ENCODE measurements around the gene SLC2A1. TPM values are rescaled to one million over a fixed set of nuclear protein-coding genes. Genes with fewer than 3 reads are reported as not detected.

Gene SLC2A1
- total RNA-seq, 1 donor from 2014 or later, result 38.5 TPM

- intact Hi-C loops (cut with micrococcal nuclease), result no loop called here
- ATAC-seq (no peak), DNase-seq (no peak)
Measured at GRCh38 chr1:42947117-42947516, 11.6 kb downstream of the SLC2A1 start.

GRCh38 chr1:42946120-42946898, 12.4 kb downstream of the SLC2A1 start:
- no peak for DNase-seq
- intact Hi-C loops (cut with micrococcal nuclease), result no loop called here
- ATAC-seq, result peak; percentile 65

GRCh38 chr1:42945164-42945563, 13.5 kb downstream of the SLC2A1 start:
- DNase-seq (no peak), ATAC-seq (no peak)
- intact Hi-C loops (cut with micrococcal nuclease), result no loop called here

DNA sequence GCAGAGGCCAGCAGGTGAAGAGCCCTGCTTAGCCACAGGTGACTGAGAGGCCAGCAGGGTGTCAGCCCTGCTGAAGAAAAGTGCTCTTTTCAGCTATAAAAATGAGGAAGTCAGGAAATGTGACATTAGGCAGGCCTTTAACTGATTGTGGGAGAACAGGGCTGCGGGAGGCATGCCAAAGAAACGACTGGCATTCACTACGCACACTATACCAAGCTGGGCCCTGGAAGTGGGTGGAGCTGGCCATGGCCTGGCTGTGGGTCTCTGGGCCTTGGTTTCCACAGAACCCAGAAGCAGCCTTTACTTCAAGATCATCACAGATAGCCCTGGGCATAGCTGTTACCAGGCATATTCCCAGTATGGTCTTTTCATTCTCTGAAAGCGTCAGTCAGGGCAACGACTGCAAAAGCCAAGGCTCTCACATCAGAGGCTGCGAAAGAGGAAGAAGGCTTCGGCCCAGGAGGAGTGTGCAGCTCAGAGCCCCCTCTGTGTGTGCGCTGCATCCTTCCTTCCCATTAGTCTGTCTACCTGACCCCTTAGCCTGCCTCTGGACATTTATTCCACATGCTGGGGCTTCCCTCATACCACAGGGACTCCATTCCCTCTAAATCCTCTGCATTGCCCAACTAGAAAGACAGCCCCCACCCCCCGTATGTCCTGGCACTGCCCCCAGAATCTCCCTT, 14.3 kb downstream of the SLC2A1 start:
- DNase-seq, result peak; percentile 86
- intact Hi-C loops (cut with micrococcal nuclease), result no loop called here
- peak; percentile 53 for ATAC-seq

- no peak for DNase-seq
- intact Hi-C loops (cut with micrococcal nuclease), result no loop called here
- ATAC-seq, result no peak
Measured at GRCh38 chr1:42943728-42944127, 14.9 kb downstream of the SLC2A1 start.

GRCh38 chr1:42943166-42943565, 15.5 kb downstream of the SLC2A1 start:
- DNase-seq (peak; percentile 74), ATAC-seq (peak; percentile 74)
- intact Hi-C loops (cut with micrococcal nuclease), result no loop called here

DNA sequence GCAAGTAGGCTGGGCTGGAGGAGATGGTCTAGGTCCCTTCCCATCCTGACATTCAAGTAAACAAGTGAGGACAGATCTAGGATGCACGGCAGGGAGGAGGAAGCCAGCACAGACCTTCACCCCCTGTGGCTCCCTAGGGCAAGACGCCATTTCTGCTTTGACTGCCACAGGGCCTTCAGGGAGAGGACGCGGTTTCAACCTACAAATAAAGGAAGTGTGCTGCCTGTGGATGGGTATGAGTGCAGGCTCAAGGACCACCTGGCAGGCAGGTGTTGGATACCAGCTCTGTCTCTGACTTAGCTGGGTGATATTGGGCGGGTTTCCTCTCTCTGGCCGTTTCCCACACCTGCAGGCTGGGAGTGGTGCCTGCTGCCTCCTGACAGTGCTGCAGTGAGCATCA, 16.2 kb downstream of the SLC2A1 start:
- DNase-seq, result no peak
- no peak for ATAC-seq
- intact Hi-C loops (cut with micrococcal nuclease), result no loop called here

DNA sequence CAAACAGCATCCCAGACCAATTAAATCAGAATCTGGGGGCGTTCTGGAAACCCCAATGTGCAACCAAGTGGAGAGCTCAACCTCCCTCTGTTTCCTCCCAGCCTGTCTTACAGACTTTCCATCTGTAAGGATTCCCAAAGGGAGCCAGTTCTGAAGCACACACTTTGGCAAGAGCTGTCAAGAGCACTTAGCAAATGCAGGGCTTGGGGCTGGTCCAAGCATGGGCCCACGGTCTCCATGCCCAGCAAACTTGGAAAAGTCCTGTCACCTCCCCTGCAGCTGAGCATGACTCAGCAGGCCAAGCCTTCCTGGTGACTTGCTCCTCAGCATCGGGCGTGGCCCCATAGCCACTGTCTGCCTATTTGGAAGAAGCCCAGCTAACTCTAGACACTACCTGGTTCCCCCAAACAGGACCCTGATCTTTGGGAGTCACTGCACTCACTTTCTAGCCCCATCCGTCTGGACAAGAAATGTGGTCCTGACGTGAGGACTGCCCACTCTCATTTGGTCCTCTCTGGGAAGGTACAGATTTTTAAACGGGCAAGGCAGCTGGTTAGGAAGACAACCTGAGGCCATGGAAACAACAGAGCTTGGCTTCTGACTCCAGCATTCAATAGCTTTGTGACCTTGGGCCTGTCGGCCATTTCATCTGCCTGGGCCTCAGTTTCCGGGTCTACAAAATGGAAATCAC, 16.9 kb downstream of the SLC2A1 start:
- ATAC-seq, result peak; percentile 71
- peak; percentile 87 for DNase-seq
- intact Hi-C loops (cut with micrococcal nuclease), result no loop called here

- ATAC-seq, result no peak
- no peak for DNase-seq
- intact Hi-C loops (cut with micrococcal nuclease), result no loop called here
Measured at GRCh38 chr1:42940851-42941639, 17.6 kb downstream of the SLC2A1 start.

- intact Hi-C loops (cut with micrococcal nuclease), result no loop called here
Measured at GRCh38 chr1:42938645-42939615, 19.7 kb downstream of the SLC2A1 start.

DNA sequence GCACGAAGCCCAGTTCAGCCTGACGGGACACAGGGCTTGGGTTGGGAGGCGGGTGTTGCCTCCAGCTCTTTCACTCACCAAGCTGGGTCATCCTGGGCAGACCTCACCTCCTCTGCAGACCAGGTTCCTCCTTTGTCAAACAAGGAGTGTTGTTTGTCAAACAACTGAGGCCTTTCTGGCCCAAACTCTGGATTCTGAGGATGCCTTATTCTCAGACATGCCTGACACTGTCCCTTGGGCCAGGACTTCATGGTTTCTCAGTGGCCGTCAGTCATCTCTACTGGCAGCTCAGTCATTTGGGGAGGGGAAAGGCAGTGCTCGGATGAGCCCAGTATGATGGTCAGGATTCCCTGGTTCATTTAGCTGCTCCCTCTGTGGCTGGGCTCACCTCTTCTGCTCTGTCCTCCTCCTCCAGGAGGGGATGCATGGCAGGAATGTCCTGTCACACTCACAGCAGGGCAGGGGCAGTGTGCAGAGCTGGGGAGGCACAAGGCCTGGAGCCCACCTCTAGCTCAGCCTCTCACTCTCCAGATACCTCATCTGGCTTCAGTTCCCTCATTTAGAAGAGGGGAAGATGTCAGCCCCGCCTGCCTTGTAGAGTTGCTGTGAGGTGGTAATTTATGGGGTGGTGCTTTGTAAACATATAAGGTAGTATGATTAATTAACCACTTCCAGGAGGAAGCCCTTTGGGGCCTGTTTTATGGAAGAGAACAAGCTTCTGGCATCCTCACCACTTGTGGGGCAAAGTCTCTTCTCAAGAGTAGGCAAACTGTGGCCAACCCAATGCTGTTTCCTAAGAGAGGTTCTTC, 20.6 kb downstream of the SLC2A1 start:
- ATAC-seq, result no peak
- DNase-seq, result no peak
- intact Hi-C loops (cut with micrococcal nuclease), result no loop called here

More at GRCh38 chr1:42938645-42939615, 19.7 kb downstream of the SLC2A1 start:
- DNase-seq (peak; percentile 24), ATAC-seq (no peak)

GRCh38 chr1:42937141-42937696, 21.4 kb downstream of the SLC2A1 start:
- no peak for DNase-seq
- intact Hi-C loops (cut with micrococcal nuclease), result no loop called here

DNA sequence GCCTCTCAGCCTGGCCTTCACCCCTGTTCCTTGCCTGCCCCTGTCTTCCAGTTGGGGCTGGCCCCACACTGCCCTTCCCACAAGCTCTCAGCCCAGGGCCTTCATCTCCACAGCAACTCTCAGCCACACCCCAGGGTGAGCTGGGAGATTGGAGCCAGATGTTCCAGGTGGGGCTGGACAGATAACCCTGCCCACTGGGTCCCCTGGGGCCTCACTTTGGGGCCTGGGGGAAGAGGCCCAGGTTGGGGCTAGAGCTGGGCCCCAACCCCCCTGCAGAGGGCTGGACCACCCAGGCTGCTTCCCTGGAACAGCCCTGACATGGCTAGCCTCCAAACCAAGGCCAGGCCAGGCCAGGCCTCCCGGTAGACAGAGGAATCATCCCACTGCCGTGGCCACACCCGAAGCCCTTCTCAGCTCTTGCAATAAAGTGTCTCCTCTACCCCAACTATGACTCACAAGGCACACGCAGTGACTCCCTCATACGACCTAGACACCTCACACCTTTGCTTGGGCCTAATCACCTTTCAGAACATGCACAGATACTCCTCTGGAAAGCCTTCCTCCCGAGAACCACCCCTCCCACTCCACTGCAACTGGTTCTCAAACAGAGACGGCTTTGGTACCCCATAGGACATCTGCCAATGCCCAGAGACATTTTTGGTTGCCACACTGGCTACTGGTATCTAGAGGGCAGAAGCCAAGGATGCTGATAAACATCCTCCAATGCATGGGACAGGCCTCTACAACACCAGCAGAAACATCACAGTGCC, 22.2 kb downstream of the SLC2A1 start:
- no peak for DNase-seq
- intact Hi-C loops (cut with micrococcal nuclease), result no loop called here

More at GRCh38 chr1:42937141-42937696, 21.4 kb downstream of the SLC2A1 start:
- ATAC-seq, result no peak

DNA sequence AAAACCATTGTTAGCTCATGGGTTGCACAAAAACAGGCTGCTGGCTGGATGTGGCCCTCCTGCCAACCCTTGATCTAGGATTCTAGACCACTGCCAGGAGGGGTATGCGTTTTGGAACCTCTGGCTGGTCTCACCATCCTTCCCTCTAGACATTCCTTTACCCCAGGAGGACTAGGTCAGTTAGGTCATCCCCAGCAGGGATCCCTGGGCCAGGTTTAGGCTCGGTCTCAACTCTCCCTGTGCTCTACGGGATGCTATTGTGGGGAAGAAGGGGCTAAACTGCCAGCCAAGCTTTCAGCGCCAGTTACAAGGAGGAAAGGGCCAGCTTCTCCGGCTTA, 22.7 kb downstream of the SLC2A1 start:
- intact Hi-C loops (cut with micrococcal nuclease), result no loop called here
- no peak for DNase-seq
- no peak for ATAC-seq

More for the DNA sequence above, 22.2 kb downstream of the SLC2A1 start:
- no peak for ATAC-seq

GRCh38 chr1:42935313-42935895, 23.3 kb downstream of the SLC2A1 start:
- DNase-seq (no peak), ATAC-seq (no peak)
- intact Hi-C loops (cut with micrococcal nuclease), result no loop called here
